ENCODE measurements around the gene REEP1. TPM values are rescaled to one million over a fixed set of nuclear protein-coding genes. Genes with fewer than 3 reads are reported as not detected.

The REEP1 gene
- total and polyA plus RNA-seq, 9 of the 15 experiments (the other 6 are each of a cell fraction or from before 2014, with no cell fraction given): 0.11 to 0.67 (median 0.13) TPM

GRCh38 chr2:86195055-86195807 lies 142.2 kb downstream of the REEP1 start, which contains the start of gene IMMT (continued):
- TF ChIP-seq ZNF318 (IDR thresholded peaks at IDR 0.05; ENCODE audit: borderline replicate concordance in 1 of 2, low read depth in 1 of 2) (no peak), HCFC1 (IDR thresholded peaks at IDR 0.05; ENCODE audit: low read depth, low read length) (peak; percentile 42; the same call in 1 of the 2 replicates), CTBP1 (IDR thresholded peaks at IDR 0.05; ENCODE audit: borderline replicate concordance) (peak; percentile 98), WHSC1 (IDR thresholded peaks at IDR 0.05; ENCODE audit: low read length) (no peak), KDM5B (IDR thresholded peaks at IDR 0.05; ENCODE audit: insufficient replicate concordance, low read depth, low read length) (peak; percentile 77), POLR2B (IDR thresholded peaks at IDR 0.05; ENCODE audit: low read depth, partially characterized antibody) (peak; percentile 98), NR3C1 (CRISPR knock-in tag; IDR thresholded peaks at IDR 0.05) (no peak), BCLAF1 (IDR thresholded peaks at IDR 0.05; ENCODE audit: borderline replicate concordance in 1 of 2, control insufficient read depth in 1 of 2, low read depth in 2 of 2, low read length in 1 of 2) (no peak), ELF2 (CRISPR knock-in tag; IDR thresholded peaks at IDR 0.05) (peak; percentile 81), LARP7 (IDR thresholded peaks at IDR 0.05) (0 out of 2 replicates have a peak, but pooled peaks have one; percentile 46), MAFG (tag; conservative IDR thresholded peaks at IDR 0.05) (0 out of 2 replicates have a peak, but pooled peaks have one; percentile 37), KAT8 (IDR thresholded peaks at IDR 0.05; ENCODE audit: low read depth) (no peak), SETDB1 (IDR thresholded peaks at IDR 0.05; ENCODE audit: low read length) (no peak), NFIC (IDR thresholded peaks at IDR 0.05) (peak; percentile 70), SNAPC5 (CRISPR knock-in tag; IDR thresholded peaks at IDR 0.05) (no peak), RBM22 (IDR thresholded peaks at IDR 0.05; ENCODE audit: low read depth, low read length, poor library complexity, severe bottlenecking) (peak; percentile 89), MAFF (IDR thresholded peaks at IDR 0.05; ENCODE audit: low read length) (no peak)
